ENCODE measurements around the gene DYSF.

GRCh38 chr2:71567625-71568024, 114.3 kb downstream of the DYSF start:
- TF ChIP-seq POLR2AphosphoS5 (IDR thresholded peaks at IDR 0.05; ENCODE audit: low read depth, low read length) (no peak), CTCF (IDR thresholded peaks at IDR 0.05) (no peak), FOXJ3 (CRISPR knock-in tag; IDR thresholded peaks at IDR 0.05) (no peak), PBX3 (IDR thresholded peaks at IDR 0.05) (no peak), TAF1 (IDR thresholded peaks at IDR 0.05; ENCODE audit: borderline replicate concordance, low read depth, low read length) (no peak), EP300 (IDR thresholded peaks at IDR 0.05; ENCODE audit: borderline replicate concordance in 1 of 2, low read depth in 1 of 2, low read length in 1 of 2) (no peak), GABPA (IDR thresholded peaks at IDR 0.05; ENCODE audit: low read depth) (no peak), MXI1 (IDR thresholded peaks at IDR 0.05; ENCODE audit: low read depth, low read length) (no peak), EZH2phosphoT487 (IDR thresholded peaks at IDR 0.05; ENCODE audit: borderline replicate concordance, low read depth) (no peak)
